Hippocampal formation (tissue), 2 donors: Measurements from ENCODE around the gene TMIE.
A peak's percentile ranks its signal among the peaks of the same experiment; 100 is the strongest.

Experiments
- DNase-seq, 2 donors: peaks; one replicate each; lab custom pipeline; 2025; lab: John Stamatoyannopoulos, UW

The TMIE gene, protein sequence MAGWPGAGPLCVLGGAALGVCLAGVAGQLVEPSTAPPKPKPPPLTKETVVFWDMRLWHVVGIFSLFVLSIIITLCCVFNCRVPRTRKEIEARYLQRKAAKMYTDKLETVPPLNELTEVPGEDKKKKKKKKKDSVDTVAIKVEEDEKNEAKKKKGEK

DNA sequence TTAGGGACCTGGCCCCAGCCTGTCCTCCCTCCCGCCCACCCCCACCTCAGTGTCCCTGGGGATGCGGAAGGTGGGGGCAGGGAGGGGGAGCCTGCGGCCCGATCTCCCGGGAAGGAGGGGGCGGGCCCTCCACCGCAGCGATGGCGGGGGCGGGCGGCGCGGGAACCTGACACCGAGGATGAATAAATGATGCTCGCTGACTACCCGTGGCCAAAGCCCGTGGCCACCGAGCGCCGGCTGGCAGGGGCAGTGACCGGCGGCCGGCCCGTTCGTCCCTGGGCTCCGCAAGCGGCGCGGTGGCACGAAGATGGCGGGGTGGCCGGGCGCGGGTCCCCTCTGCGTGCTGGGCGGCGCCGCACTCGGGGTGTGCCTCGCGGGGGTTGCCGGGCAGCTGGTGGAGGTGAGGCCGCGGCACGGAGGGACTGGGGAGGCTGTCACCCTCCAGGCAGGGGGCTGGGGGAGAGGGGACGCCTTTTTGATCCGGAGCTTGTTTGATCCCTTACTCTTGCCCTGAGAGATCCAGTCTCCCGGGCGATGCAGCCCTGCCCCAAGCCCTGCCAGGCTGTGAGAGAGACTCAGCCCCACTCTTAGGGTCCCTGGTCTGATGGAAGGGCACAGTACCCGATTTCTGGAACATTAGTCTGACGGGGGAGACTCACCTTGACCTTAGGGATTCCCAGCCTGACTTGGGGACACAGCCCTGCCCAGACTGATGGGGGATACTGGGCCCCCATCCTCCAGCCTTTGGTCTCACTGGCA lies at the start of gene TMIE:
Gene TMIE (plus strand): TSS at position 212 of the 759 bp plus-strand sequence. CDS start 96 bp downstream, at position 308.
- DNase-seq = no peak

DNA sequence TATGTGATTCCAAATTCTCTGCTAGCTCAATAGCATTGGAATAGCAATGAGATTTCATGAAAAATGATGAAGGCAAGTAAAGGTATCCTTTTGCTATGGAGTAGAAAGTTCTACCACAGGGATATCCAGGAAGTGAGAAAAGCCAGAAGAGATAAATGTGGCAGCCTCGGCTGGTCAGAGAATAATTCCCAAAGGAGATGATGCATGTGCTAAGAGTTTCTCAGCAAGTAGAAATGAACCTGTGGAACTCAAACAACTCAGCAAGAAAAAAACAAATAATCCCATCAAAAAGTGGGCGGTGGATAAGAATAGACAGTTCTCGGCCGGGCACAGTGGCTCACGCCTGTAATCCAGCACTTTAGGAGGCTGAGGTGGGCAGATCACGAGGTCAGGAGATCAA lies 45.9 kb upstream of the TMIE start:
- no peak for DNase-seq

DNA sequence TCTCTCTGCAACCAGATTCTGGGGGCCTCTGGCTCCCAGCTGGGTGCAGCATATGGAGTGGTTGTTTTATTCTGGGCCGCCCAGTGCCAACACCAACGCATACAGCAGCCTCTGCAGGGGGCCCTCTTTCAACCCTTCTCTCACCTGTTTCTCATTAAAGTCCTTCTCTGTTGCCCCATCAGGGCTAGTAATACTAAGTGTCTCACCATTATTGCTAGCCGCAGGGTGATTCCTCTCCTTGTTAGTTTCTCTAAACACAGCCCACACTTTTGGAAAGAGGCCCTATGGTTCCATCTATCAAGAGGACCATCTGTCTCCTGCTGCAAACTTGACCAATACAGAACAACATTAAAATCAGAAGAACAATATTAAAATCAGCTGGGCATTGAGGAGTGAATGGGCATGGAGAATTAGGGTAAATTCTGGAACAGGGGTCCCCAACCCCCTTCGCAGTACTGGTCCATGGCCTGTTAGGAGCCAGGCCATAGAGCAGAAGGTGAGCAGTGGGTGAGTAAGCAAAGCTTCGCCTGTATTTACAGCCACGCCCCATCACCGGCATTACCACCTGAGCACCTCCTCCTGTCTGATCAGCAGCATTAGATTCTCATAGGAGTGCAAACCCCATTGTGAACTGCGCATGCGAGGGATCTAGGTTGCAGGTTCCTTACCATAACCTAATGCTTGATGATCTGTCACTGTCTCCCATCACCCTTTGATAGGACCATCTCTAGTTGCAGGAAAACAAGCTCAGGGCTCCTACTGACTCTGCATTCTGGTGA lies 44.2 kb upstream of the TMIE start:
- no peak for DNase-seq

DNA sequence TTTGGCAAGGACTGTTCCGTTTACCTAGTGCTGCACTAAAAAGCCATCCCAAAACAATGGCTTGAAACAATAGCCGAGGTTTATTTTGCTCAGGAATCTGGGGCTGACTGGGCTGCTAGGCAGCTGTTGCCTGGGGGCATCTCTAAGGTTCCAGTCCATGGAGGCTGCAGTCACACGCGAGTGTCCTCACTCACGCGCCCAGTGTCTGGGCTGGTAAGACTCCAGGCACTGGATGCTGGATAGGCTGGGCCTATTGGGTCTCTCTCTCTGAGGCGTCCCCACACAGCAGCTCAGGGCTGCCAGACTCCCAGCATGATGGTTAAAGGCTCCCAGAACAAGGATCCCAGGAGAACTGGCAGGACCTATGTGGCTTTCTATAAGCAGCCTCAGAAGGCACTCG lies 41.9 kb upstream of the TMIE start:
- no peak for DNase-seq

DNA sequence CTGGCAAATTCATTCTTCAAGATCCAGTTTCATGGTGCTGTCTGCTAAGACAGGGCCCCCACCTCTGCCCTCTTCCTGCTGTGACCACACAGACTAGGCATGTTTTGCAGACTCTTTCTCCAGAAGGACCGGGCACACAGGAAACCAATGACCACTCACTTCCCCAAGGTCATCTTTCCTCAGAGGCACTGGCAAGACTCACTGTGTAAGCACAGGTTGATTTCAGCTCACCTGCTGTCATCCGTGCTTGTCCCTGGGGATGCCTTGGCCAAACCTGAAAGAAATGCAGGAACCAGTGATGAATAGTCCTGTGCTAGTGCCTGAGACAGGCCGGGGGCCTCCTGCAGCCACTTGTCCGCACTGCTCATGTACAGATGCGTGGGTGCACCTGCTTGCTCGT lies 41.2 kb upstream of the TMIE start:
- no peak for DNase-seq

DNA sequence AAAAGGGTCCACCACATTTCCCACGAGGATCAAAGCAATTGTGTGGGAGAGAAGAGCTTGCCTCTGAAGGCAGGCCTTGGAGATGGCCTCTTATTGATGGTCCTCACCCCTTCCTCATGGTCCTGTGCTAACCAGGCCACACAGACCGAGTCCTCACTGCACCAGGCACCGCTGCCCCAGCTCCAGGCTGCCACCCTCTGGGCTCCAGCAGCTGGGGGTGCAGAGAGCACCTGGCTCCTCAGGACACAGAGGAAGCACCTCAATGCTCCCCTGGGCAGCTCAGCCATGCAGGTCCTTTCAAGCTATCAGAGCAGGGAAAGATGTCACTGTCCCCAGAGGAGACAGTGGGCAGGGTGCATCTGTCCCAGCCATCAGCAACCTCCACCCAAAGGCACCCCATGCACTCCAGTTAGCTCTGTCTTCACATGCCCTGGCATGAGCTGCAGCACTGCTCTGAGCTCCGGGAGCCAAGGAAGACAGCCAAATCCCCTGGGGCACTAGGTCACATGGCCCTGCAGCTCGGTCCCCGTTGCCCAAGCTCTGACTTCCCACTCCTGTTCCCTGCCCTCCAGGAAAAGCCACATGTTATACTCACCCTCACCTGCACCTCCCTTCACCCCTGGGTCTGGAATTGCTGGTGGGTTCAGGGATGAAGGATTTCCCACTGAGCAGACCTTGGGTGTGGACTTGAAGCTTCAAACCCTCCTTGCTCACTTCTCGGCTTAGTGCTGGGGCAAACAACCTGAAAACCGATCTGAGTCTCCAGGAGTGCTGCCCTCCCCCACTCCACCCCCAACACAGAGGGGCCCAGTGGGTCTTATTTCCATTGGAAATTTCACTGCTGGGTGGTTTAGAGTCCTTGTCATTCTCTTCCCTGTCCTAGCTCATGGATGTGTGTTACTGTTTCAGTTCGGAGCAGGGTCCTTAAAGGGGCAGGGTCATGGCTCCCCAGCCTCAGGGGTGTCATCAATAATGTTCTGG lies 40.4 kb upstream of the TMIE start:
- DNase-seq = no peak

DNA sequence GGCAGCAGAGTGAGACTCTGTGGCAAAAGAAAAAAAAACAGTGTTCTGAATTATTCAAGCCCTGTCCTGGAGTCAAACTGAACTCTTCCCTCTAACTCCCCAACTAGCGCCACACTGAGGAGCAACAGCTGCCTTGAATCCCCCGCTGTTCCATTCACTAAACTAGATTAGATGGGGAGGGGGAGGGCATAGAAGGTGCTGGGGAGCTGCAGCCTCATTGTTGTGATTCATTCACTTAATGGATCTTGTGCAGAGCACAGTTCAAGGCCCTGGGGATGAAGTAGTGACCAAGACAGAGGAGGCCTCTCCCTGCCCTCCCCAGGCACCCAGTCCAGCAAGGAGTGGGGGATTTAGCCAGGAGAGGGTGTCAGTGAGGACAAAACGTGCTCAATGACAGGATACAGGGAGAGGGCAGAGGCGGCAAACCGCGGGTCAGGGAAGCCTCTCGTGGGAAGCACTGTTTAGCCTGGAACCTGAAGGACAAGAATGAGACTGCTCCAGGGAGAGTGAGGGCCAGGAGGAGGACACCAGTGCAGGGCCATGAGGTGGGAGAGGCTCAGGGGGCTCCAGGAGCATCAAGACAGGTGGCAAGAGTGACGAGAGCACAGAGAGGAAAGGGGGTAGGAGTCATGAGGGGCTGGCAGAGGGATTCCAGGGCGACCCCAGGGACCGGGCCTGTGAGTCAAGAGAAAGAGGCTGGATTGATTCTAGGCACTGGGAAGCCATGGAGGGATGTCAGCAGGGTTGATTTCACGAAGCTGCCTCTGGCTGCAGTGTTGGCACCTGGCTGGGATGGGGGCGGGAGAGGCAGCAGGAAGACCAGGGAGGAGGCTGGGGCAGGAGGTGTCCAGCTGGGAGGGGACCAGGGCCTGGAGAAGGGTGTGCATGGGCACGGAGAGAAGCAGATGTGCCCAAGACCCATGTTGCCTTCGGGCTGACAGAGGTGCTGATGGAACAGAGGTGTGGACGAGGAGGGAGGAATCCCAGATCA lies 39.1 kb upstream of the TMIE start:
- DNase-seq = no peak

DNA sequence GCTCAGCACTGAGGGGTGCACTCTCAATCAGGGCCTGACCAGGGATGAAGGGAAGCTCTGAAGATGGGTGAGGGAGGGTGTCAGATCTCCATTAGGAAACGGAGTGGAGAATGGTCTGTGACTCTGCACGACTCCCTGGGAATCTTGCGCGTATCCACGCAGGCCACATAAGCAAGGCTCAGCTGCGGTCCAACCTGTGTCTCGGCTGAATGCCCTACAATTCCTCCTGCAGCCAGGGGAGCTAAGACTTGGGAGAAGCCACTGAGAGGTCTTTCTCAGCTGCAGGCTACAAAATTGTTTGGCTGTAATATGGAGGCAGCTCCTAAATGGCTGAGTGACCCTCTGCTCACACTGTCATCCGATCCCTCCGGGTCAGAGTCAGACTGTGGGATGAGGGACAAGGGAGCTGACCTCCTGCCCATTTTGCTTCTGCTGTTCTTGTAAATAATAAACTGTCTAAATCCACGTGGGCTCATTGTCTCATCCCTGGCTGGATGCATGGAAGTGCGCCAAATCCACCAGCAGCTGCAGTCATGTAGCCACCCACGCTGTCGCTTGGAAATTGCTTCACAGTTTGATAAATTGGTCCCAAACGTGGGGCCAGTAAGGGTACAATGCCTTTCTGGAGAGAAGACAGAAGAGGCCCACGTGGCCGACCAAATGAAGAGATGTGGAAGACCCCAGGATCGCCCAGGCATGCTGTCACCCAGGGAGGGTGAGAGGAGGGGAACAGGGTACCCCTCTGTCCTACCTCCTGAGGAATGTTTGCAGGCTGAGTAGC lies 38.2 kb upstream of the TMIE start:
- DNase-seq = peak; percentile 34

DNA sequence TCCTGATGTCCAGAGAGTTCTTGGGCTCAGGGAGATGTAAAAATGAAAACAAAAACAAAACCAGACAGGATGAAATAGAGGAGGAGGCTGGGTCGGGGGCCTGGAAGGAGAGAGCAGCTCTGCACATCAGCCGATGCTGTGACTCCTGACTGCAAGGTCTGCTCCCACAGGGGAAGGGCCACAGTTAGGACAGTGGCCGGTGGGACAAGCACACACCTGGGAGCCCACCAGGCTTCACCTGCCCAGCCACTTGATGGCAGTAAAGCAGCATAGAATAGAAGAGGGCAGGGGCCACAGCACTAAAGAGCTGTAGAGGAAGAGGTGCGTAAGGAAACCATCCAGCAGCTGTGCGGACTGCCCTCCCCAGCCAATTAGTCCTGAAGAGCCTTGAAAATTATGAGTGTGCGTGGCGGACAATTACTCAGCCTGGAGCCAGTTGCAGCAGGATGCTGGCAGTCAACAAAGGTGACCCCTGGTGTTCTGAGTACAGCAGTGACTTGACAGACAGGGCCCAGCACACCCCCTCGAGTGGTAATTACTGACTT lies 37.5 kb upstream of the TMIE start:
- no peak for DNase-seq

DNA sequence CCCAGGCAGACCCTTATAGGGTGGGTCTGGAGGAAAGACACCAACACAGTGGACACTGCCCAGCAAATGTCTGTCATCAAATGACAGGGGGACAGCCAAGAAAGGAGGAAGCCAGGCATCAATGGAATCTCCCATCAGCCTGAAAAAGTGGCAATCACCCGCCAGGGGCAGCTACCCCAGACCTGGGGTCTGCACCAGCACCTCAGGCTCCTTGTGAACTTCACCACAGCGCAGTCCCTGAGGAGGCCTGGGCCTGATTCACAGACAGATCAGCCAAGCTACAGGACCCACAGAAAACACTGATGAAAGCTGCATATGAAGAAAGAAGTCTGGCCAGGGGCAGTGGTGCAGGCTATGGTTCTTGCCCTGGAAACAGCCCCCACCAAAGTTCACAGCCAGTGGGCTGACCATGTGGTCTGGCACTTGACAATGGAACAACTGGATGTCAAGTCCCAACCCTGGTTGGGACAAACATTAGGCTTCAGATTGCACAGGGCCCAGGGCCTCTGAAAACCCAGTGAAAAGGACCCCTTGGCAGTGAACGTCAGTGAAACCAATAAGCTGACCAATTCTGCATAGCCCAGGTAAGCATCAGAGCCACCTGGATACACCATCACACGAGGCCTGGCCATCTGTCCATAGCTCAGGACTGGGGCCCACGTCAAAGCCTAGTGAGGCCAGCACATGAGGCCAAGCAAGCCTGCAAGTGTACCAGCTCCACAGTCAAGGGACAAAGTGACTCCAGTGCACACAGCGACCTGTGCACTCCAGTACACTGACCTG lies 36.8 kb upstream of the TMIE start:
- DNase-seq = no peak

DNA sequence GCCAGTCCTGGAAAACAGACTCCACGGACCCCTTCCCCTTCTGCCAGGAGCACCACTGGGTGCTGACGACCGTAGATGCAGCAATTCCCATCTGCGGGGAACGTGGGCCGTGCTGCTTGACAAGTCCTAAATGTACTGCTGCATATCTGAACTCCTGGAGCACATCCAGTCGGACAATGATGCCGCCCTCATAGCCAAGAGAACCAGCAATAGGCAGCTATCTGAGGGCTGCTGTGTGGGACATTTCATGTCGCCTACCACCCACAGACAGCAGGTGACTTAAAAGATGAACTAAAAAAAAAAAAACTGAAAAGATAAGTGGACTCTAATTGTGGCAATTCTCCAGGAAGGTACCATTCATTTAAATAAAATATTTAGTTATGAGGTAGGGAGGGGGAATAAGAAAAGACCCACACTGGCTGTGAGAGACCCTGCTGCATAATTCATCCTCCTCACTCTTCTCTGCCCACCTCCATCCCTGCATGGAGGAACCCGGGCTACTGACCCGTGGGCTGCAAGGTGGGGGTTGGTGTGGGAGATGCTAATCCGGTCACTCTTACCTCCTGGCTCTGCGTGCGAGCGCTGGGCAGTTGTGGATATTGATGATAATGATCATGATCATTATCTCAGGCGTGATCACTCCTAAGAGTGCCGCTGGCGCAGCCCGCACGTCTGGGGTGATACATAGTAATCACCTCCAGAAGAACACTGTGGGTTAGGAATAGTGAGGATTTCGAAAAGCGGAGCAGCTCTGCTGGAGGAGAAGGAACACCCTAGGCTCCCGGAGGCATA lies 36.0 kb upstream of the TMIE start:
- DNase-seq = no peak

DNA sequence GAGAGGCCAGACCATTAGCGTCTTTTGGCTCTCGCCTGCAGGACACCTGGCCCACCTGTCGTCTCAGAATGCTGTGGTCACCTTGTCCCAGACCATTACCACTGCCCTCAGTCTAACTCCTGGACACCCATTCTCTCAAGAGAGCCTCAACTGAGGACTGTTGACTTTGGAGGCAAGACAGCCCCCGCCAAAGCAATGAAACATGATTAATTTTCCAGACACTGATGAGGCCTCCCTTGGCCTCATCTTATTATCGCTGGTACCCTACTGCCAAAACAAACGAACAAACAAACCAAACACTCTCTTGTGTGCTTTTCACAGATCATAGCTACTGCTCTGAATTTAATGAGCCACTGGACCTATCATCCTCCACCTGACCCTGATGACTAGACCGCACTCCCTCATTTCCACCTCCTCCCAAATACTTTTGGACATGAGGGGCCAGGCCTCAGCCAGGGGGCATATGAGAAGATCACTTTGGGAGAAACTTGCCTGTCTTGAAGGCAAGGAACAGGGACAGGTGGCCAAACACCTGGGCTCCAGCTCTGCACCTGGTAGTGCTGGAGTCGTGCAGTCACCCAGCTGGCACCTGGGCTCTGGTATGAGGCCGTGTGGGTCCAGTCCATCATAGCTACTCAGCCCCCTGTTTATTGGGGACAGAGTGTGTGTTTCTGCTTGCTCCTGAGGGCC lies 35.3 kb upstream of the TMIE start:
- DNase-seq = no peak

DNA sequence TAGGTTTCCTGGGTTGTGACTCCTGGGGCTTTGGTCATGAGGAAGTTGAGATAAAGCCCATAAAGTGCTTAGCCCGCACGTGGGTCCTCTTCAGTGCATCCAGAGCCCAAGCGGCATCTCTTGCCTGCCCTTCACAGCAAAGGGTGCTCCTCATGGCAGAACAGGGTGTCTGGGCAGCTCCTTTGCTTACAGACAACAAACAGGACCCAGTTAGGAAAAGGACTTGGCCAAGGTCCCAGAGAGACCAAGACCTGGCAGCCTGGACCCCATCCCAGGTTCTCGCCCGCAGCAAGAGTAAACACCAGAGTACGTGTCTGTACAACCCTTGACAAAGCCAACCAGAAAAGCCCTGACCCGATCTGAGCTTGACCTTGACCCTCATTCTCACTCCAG lies 34.7 kb upstream of the TMIE start:
- DNase-seq = no peak

DNA sequence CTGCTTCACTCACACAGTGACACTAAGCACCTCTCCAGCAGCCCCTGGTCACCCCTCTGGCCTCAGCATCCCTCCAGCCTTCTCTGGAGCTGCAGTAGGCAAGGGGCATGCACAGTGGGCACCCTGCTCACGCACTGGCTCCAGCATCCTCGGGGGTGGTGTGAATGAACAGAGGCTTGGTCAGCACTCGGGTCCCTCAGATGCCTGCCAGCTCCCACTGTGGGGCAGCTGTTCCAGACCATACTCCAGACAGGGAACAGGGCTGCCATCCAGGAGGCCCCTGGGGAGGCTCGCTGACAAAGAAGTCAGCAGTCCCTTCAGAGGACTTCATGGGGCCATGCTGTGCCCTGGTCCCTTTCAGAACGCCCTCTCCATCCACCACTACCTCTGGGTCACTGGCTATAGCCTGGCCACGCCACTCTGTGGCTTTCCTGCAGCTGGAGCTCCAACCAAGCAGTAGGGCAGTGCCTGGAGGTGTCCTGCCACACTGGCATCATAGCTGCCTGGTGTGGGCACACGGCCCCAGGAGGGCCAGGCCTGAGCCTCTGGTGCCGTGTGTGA lies 34.1 kb upstream of the TMIE start:
- no peak for DNase-seq

DNA sequence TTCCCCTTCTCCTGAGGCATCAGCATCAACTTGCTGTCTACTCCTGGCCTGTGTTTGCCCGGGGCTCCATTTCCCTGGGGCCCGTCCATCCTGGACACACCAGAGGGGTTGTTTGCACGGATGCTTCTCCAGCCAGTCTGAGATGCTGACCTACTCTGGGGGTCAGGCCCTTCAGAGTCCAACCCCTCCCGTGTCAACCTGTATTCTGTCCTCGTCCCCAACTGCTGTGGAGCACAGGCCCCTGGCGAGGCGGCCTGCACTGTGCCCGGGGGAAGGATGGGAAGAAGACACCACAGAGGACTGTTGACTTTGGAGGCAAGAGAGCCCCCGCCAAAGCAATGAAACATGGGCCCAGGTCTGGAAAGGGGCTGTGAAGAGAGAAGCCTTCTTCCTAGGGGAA lies 33.5 kb upstream of the TMIE start:
- DNase-seq = no peak

DNA sequence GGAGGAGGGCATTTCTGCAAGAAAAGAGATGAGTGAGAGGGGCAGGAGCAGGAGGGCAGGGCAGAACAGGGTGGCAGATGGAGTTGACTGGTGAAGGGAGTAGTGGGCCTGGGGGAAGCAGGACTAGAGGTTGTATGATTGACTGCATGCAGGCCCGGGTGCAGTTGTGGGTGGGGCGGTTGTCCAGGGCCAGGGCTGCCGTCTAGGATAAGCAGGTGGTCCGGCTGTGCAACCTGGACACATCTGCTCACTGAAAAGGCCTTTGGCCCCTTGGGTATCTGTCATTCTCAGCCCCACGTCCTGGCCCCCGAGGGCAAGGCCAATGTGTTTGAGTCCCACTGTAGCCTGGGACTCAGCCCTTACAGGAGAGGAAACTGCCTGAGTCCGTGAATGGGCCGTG lies 33.1 kb upstream of the TMIE start:
- no peak for DNase-seq

DNA sequence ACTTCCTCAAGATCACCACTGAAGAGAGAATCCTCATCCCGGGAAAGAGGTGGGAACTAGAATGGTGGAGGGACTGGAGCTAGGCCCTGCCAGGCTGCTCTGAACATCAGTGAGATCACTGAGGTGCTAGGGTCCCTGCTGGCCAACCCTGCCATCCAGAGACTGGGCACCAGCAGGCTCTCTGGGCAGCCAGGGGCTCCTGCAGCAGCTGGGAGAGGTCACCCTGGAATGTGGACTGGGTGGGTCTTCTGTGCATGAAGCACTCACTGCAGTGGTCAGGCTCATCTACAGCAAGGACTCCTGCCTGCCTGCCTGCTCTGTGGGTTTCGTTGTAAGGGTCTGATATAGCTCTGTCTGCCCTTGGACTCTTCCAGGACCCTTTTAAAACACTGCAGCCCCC lies 32.6 kb upstream of the TMIE start:
- DNase-seq = no peak
